CD4-positive, alpha-beta memory T cell (primary cell): ENCODE results near the gene ALG13. TPM values are rescaled to one million over a fixed set of nuclear protein-coding genes. Genes with fewer than 3 reads are reported as not detected.
A peak's percentile ranks its signal among the peaks of the same experiment; 100 is the strongest.

Source experiments
- CTCF ChIA-PET: fragments of 350-600 bp; sonication (Branson Sonifier 250); formaldehyde crosslinking; loops from one replicate; lab custom pipeline; 2021; ENCODE audit warnings: inconsistent platforms; ENCODE audit not compliant: partially characterized antibody; lab: Charles Lee
- POLR2A ChIA-PET: fragments of 350-600 bp; sonication (Branson Sonifier 250); formaldehyde crosslinking; loops from one replicate; lab custom pipeline; 2021; ENCODE audit not compliant: partially characterized antibody; lab: Charles Lee
- DNase-seq, 5 donors: peaks; one replicate each; pipeline versions ENCODE4 v3.0.0 to v3.0.0-alpha.2; 2020 to 2022; ENCODE audit warnings: mixed read lengths in 1 of 5
- H3K27ac ChIP-seq: one replicate; pipeline ENCODE4 v1.7.0; 2013; ENCODE audit warnings: low read depth, low read length
- H3K27me3 ChIP-seq: 2 replicates; pipeline ENCODE4 v1.7.0; 2013; ENCODE audit warnings: mild to moderate bottlenecking, low read length, moderate library complexity; ENCODE audit not compliant: insufficient read depth
- H3K36me3 ChIP-seq: 2 replicates; pipeline ENCODE4 v1.7.0; 2013; ENCODE audit warnings: mild to moderate bottlenecking, low read length, moderate library complexity; ENCODE audit not compliant: insufficient read depth
- H3K4me1 ChIP-seq: 2 replicates; pipeline ENCODE4 v1.7.0; 2013; ENCODE audit warnings: mild to moderate bottlenecking, low read length, moderate library complexity; ENCODE audit not compliant: insufficient read depth
- H3K4me3 ChIP-seq, 2 donors: one replicate each; pipeline ENCODE4 v1.7.0; 2013; ENCODE audit warnings: low read length in 2 of 2, mild to moderate bottlenecking in 1 of 2
- H3K9me3 ChIP-seq, 2 donors: one replicate each; pipeline ENCODE4 v1.7.0; 2013; ENCODE audit warnings: low read length in 2 of 2, control low read depth in 1 of 2; ENCODE audit not compliant: control insufficient read depth in 1 of 2
- H3K27ac Mint-ChIP-seq, 7 donors: one replicate each; pipeline ENCODE4 v1.8.0; 2020 to 2021; ENCODE audit warnings: mixed read lengths in 7 of 7, mild to moderate bottlenecking in 6 of 7, inconsistent platforms in 3 of 7, moderate library complexity in 3 of 7
- H3K27me3 Mint-ChIP-seq, 2 donors: one replicate each; pipeline ENCODE4 v1.8.0; 2020 to 2021; ENCODE audit warnings: mixed read lengths in 2 of 2
- H3K36me3 Mint-ChIP-seq, 2 donors: one replicate each; pipeline ENCODE4 v1.8.0; 2020 to 2021; ENCODE audit warnings: mixed read lengths in 2 of 2, inconsistent platforms in 1 of 2, mild to moderate bottlenecking in 1 of 2
- H3K4me1 Mint-ChIP-seq, 4 donors: one replicate each; pipeline ENCODE4 v1.8.0; 2020 to 2021; ENCODE audit warnings: mixed read lengths in 4 of 4, mild to moderate bottlenecking in 1 of 4
- H3K4me3 Mint-ChIP-seq, 8 donors: one replicate each; pipeline ENCODE4 v1.8.0; 2020 to 2021; ENCODE audit warnings: mixed read lengths in 8 of 8, mild to moderate bottlenecking in 7 of 8, moderate library complexity in 6 of 8, inconsistent platforms in 3 of 8
- H3K9me3 Mint-ChIP-seq, 8 donors: one replicate each; pipeline ENCODE4 v1.8.0; 2020 to 2021; ENCODE audit warnings: mixed read lengths in 8 of 8, mild to moderate bottlenecking in 5 of 8, inconsistent platforms in 3 of 8, moderate library complexity in 1 of 8
- intact Hi-C: fragments of 100-400 bp; cut with micrococcal nuclease; formaldehyde crosslinking; loops from one replicate; pipeline ENCODE4 v1.15.1; 2023
- polyA plus RNA-seq, 2 donors: library from polyadenylated mRNA; unstranded; fragments of 300-500 nt; fragmentation: Illumina TruSeq; gene quantifications; one replicate each; pipeline ENCODE4 v1.2.3, GENCODE V29; 2021
- total RNA-seq, 2 experiments: library from RNA; stranded (reverse); gene quantifications; one replicate each; pipeline ENCODE4 v1.2.3, GENCODE V29; 2021

ALG13 gene
- total and polyA plus RNA-seq, 4 experiments from 2014 or later = 61.5 to 82.6 (median 76.7) TPM

DNA sequence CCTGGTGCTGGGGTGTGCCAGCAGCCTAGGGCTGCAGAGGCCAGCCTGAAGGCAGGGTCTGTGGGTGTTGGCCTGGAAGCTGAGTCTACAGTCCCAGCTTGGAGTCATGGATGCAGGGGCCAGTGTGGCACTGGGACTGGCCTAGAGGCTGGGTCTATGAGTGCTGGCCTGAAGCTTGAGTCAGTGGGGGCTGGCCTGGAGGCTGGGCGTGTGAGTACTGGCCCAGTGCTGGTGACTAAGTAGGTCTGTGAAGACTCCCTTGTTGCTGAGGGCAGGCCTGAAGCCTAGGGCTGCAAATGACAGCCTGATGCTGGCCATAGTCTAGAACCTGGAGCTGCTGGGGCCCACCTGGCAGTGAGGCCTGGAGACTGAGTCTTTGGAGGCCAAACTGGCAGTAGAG lies 31.3 kb upstream of the ALG13 start:
- Mint-ChIP-seq H3K4me3 (no peak overlapping the region), H3K4me1 (no peaks in the 10 kb centered on the region), H3K27me3 (no peaks in the 10 kb centered on the region), H3K9me3 (peaks cover 0 to 8% (median 3%) of the 10 kb centered on the region in 8 donors), H3K36me3 (peaks cover 0 to 3% of the 10 kb centered on the region in 2 donors), H3K27ac (no peak overlapping the region)
- H3K27ac ChIP-seq = no peak overlapping the region
- no peak overlapping the region for H3K4me3 ChIP-seq
- ChIA-PET POLR2A (no interaction called here), CTCF (no interaction called here)
- intact Hi-C loops = no loop called here
- H3K36me3 ChIP-seq = no peaks in the 10 kb centered on the region
- H3K27me3 ChIP-seq = no peaks in the 10 kb centered on the region
- no peaks in the 10 kb centered on the region for H3K4me1 ChIP-seq
- DNase-seq = no peak
- no peaks in the 10 kb centered on the region for H3K9me3 ChIP-seq

DNA sequence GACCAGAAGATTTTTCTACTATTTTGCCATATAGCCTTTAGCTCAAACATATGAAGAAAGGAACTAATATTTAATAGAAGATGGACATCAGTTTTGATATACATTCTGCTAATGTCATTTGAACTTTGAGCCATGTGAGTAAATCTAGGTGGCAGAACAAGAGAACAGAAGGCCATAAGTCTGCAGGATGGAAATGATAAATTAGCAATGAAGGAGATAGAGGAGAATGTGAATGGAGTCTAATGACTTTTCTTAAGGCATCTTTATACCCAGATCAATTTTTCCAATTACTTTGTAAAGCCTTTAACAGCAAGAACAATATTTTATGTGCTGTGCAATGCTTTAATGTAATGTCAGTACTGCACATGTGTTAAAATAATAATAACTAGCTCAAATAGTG lies 30.1 kb upstream of the ALG13 start:
- Histone ChIP-seq H3K4me3 (no peak overlapping the region), H3K9me3 (no peaks in the 10 kb centered on the region), H3K36me3 (no peaks in the 10 kb centered on the region), H3K27me3 (no peaks in the 10 kb centered on the region), H3K27ac (no peak overlapping the region), H3K4me1 (no peaks in the 10 kb centered on the region)
- Mint-ChIP-seq H3K27me3 (no peaks in the 10 kb centered on the region), H3K27ac (no peak overlapping the region), H3K9me3 (peaks cover 0 to 8% (median 3%) of the 10 kb centered on the region in 8 donors), H3K36me3 (peaks cover 0 to 3% of the 10 kb centered on the region in 2 donors), H3K4me1 (no peaks in the 10 kb centered on the region), H3K4me3 (no peak overlapping the region)
- ChIA-PET POLR2A (no interaction called here), CTCF (interaction anchor here (1.3 kb wide), 1 partner anchor 10 kb away, joined by 3 read pairs; no protein-coding TSS in a partner anchor)
- intact Hi-C loops = no loop called here
- no peak for DNase-seq

DNA sequence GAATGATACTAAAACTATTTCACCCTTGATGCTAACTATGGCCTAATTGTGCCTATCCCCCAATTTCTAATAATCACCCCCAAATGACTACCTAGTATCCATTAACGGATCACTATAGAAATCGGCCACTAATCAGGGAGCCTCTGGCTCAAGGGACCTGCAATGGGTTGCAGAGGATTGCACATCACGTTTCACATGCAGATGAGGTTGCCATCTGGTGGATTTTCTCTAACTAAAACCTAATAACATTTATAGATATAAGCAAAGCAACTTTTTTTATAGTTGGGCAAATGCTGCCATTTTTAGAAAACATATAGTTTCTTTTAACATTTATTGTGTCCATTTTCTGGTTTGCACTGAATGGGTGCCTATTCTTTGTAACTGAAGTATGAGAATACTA lies 28.3 kb upstream of the ALG13 start:
- H3K27ac ChIP-seq = no peak overlapping the region
- ChIA-PET POLR2A (no interaction called here), CTCF (no interaction called here)
- Mint-ChIP-seq H3K9me3 (peaks cover 0 to 8% (median 2%) of the 10 kb centered on the region in 8 donors), H3K4me1 (no peaks in the 10 kb centered on the region), H3K27me3 (no peaks in the 10 kb centered on the region), H3K36me3 (peaks cover 0 to 3% of the 10 kb centered on the region in 2 donors), H3K4me3 (no peak overlapping the region), H3K27ac (no peak overlapping the region)
- H3K27me3 ChIP-seq = no peaks in the 10 kb centered on the region
- intact Hi-C loops = no loop called here
- H3K4me3 ChIP-seq = no peak overlapping the region
- no peak for DNase-seq
- no peaks in the 10 kb centered on the region for H3K36me3 ChIP-seq
- no peaks in the 10 kb centered on the region for H3K9me3 ChIP-seq
- no peaks in the 10 kb centered on the region for H3K4me1 ChIP-seq

DNA sequence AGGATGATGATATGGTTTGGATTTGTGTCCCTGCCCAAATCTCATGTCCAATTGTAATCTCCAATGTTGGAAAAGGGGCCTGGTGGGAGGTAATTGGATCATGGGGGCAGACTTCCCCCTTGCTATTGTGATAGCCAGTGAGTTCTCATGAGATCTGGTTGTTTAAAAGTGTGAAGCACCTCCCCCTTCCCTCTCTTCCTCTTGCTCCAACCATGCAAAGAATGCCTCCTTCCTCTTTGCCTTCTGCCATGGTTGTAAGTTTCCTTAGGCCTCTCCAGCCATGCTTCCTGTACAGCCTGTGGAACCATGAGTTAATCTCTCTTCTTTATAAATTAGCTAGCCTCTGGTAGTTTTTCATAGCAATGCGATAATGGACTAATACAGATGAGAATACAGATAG lies 19.7 kb upstream of the ALG13 start:
- H3K27me3 Mint-ChIP-seq = no peaks in the 10 kb centered on the region
- ChIA-PET CTCF (interaction anchor here (1.7 kb wide), 1 partner anchor 10 kb away, joined by 3 read pairs; no protein-coding TSS in a partner anchor), POLR2A (no interaction called here)
- no peak for DNase-seq
- no peaks in the 10 kb centered on the region for H3K27me3 ChIP-seq
- H3K36me3 Mint-ChIP-seq = no peaks in the 10 kb centered on the region
- intact Hi-C loops = no loop called here
- no peaks in the 10 kb centered on the region for H3K9me3 Mint-ChIP-seq
- H3K27ac Mint-ChIP-seq = no peak overlapping the region
- no peak overlapping the region for H3K4me3 ChIP-seq
- no peaks in the 10 kb centered on the region for H3K9me3 ChIP-seq
- H3K4me1 Mint-ChIP-seq = no peaks in the 10 kb centered on the region
- H3K36me3 ChIP-seq = no peaks in the 10 kb centered on the region
- no peaks in the 10 kb centered on the region for H3K4me1 ChIP-seq
- H3K27ac ChIP-seq = no peak overlapping the region
- H3K4me3 Mint-ChIP-seq = no peak overlapping the region

DNA sequence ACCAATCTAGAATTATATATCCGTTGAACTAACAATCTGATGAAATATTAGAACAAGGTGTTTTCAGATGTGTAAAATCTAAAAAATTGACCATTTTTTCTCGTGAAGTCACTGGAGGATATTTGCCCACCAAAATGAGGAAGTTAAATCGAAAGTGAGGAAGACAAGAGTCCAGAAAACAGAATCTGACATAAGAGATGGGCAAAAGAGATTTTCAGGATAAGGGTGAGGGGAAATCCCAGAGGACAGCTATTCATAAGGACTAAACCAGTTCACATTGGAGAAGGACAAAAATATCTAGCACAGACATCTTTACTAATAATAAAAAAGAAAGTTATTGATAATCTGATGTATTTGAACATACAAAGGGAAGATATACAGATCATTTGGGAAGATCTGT lies 18.7 kb upstream of the ALG13 start:
- intact Hi-C loops = no loop called here

DNA sequence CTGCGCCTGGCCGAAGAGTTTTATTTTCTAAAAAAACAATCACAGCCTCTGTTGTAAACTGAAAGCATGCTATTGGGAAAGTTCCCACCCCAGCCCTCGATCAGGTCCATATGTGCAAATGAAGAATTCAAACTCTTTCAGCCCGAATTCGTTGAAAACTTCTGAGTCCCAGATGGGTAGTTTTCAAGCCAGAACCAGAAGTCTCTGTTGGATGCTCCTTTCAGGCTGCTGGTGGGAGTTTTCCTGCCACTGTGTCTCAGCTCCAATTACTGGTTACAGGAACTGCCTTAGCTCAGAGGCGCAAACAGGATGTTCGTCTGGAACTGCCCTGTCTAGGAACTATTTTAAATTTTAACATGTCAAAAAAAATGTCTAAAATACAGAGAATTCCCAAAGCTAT lies 9.3 kb upstream of the ALG13 start:
- no peaks in the 10 kb centered on the region for H3K9me3 Mint-ChIP-seq
- Histone ChIP-seq H3K27me3 (no peaks in the 10 kb centered on the region), H3K9me3 (no peaks in the 10 kb centered on the region), H3K4me1 (no peaks in the 10 kb centered on the region), H3K4me3 (no peak overlapping the region), H3K36me3 (no peaks in the 10 kb centered on the region), H3K27ac (no peak overlapping the region)
- POLR2A ChIA-PET = no interaction called here
- H3K4me1 Mint-ChIP-seq = no peaks in the 10 kb centered on the region
- no peak for DNase-seq
- CTCF ChIA-PET = no interaction called here
- intact Hi-C loops = no loop called here
- H3K27ac Mint-ChIP-seq = no peak overlapping the region
- H3K4me3 Mint-ChIP-seq = no peak overlapping the region
- H3K27me3 Mint-ChIP-seq = peaks cover 0 to 2% of the 10 kb centered on the region in 2 donors
- H3K36me3 Mint-ChIP-seq = no peaks in the 10 kb centered on the region

More for the DNA sequence above, 18.7 kb upstream of the ALG13 start:
- Mint-ChIP-seq H3K4me3 (no peak overlapping the region), H3K4me1 (no peaks in the 10 kb centered on the region), H3K27me3 (no peaks in the 10 kb centered on the region), H3K9me3 (no peaks in the 10 kb centered on the region), H3K27ac (peak overlapping the region in 1 of 7 donors; percentile 22), H3K36me3 (no peaks in the 10 kb centered on the region)
- Histone ChIP-seq H3K4me1 (no peaks in the 10 kb centered on the region), H3K9me3 (no peaks in the 10 kb centered on the region), H3K4me3 (no peak overlapping the region), H3K27me3 (no peaks in the 10 kb centered on the region), H3K36me3 (no peaks in the 10 kb centered on the region), H3K27ac (no peak overlapping the region)
- POLR2A ChIA-PET = no interaction called here
- CTCF ChIA-PET = no interaction called here
- DNase-seq = no peak

DNA sequence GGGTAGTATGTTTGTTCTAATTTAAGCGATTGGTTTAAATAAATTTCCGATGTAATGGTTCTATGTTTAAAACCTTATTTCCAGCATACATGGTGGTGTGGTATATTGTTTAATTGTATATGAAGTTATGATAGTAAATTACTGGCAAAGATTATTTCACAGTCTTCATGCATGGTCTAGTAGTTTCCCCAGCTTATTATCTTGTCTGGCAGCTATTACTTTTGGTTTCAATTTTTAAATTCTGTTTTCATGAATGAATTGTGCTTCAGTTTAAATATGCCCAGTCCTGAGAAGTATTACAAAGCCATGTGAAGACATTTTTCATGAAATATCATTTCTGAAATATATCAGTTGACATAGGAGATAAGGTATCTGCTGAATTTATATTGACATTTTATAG lies 6.3 kb downstream of the ALG13 start:
- Histone ChIP-seq H3K27ac (no peak overlapping the region), H3K4me1 (peaks cover 21% of the 10 kb centered on the region), H3K4me3 (no peak overlapping the region), H3K9me3 (no peaks in the 10 kb centered on the region), H3K27me3 (no peaks in the 10 kb centered on the region), H3K36me3 (peaks cover 4% of the 10 kb centered on the region)
- ChIA-PET POLR2A (no interaction called here), CTCF (no interaction called here)
- H3K27ac Mint-ChIP-seq = no peak overlapping the region
- no peaks in the 10 kb centered on the region for H3K9me3 Mint-ChIP-seq
- peaks cover 47 to 65% of the 10 kb centered on the region in 2 donors for H3K36me3 Mint-ChIP-seq
- H3K27me3 Mint-ChIP-seq = no peaks in the 10 kb centered on the region
- intact Hi-C loops = no loop called here
- DNase-seq = no peak
- peaks cover 22 to 40% (median 29%) of the 10 kb centered on the region in 4 donors for H3K4me1 Mint-ChIP-seq
- H3K4me3 Mint-ChIP-seq = no peak overlapping the region
